HCT116 (cell line): Measurements from ENCODE around the gene SNTG2. TPM values are rescaled to one million over a fixed set of nuclear protein-coding genes. Genes with fewer than 3 reads are reported as not detected.

Experiments used
- ATAC-seq: fragments of 200-7000 bp; cut with Tn5 transposase; 2 replicates; pipeline ENCODE4 v1.9.1; 2020; ENCODE audit warnings: mild to moderate bottlenecking, moderate library complexity
- BruUV-seq: library from RNA; stranded (reverse); fragments of 400-500 nt; replicated peaks from 2 replicates; lab custom pipeline; 2021; lab: Mats Ljungman, UMichigan
- CTCF ChIA-PET: fragments of 300-600 bp; sonication (Branson Sonifier 250); formaldehyde crosslinking; loops from one replicate; lab custom pipeline; 2021; ENCODE audit warnings: antibody characterized with exemption; lab: Charles Lee
- POLR2A ChIA-PET: fragments of 300-600, 350-600 bp; sonication (Branson Sonifier 250); formaldehyde crosslinking; loops from one replicate; lab custom pipeline; 2021; ENCODE audit warnings: antibody characterized with exemption; lab: Charles Lee
- RAD21 ChIA-PET, 2 experiments: fragments of 300-600 bp; sonication (Branson Sonifier 250); formaldehyde crosslinking; loops; one replicate each; lab custom pipeline; 2023; ENCODE audit warnings: low total read pairs in 2 of 2; ENCODE audit not compliant: uncharacterized antibody in 2 of 2, unreplicated experiment in 2 of 2, low non-redundant PET in 1 of 2; lab: Charles Lee
- DNase-seq: peaks from one replicate; pipeline ENCODE4 v3.0.0-alpha.2; 2010; ENCODE audit warnings: low read depth, low spot score
- H2AFZ ChIP-seq: fragments of 200-600 bp; shearing (Covaris generic), sonication (generic); 2 replicates; pipeline ENCODE4 v1.6.1; 2017; ENCODE audit warnings: low read depth, mixed run types, mixed read lengths, antibody characterized with exemption, low read length; ENCODE audit not compliant: poor library complexity, severe bottlenecking
- H3K27ac ChIP-seq: 2 replicates; pipeline ENCODE4 v1.5.1; 2012; ENCODE audit warnings: low read depth, low read length
- H3K27me3 ChIP-seq: fragments of 200-600 bp; sonication (generic); 2 replicates; pipeline ENCODE4 v1.6.1; 2016; ENCODE audit warnings: mixed run types, low read length, mixed read lengths; ENCODE audit not compliant: insufficient read depth
- H3K36me3 ChIP-seq, 2 experiments: fragments of 200-500 bp in 1 of 2; fragments of 200-600 bp in 1 of 2; sonication (Bioruptor generic) in 1 of 2; sonication (generic) in 1 of 2; 2 replicates each; pipeline versions ENCODE4 v1.5.1 to v1.6.1; 2014 to 2016; ENCODE audit warnings: low read length in 2 of 2, inconsistent platforms in 1 of 2, mixed read lengths in 1 of 2, mixed run types in 1 of 2; ENCODE audit not compliant: insufficient read depth in 2 of 2, control insufficient read depth in 1 of 2
- H3K4me1 ChIP-seq, 2 experiments: fragments of 200-600 bp in 1 of 2; sonication (generic) in 1 of 2; 2 replicates each; pipeline versions ENCODE4 v1.5.1 to v1.6.1; 2012 to 2017; ENCODE audit warnings: low read length in 2 of 2, inconsistent platforms in 1 of 2, mild to moderate bottlenecking in 1 of 2, mixed read lengths in 1 of 2, mixed run types in 1 of 2, moderate library complexity in 1 of 2; ENCODE audit not compliant: insufficient read depth in 2 of 2, control insufficient read depth in 1 of 2
- H3K4me2 ChIP-seq: fragments of 200-600 bp; sonication (generic); 2 replicates; pipeline ENCODE4 v1.6.1; 2017; ENCODE audit warnings: mixed run types, low read length, mixed read lengths
- H3K4me3 ChIP-seq, 2 experiments: fragments of 200-600 bp in 1 of 2; sonication (generic) in 1 of 2; replicated peaks in 1 of 2; 2 replicates each; pipeline ENCODE4 v1.5.1; 2011 to 2016; ENCODE audit warnings: low read length in 2 of 2, control low read depth in 1 of 2, low read depth in 1 of 2, mild to moderate bottlenecking in 1 of 2, mixed read lengths in 1 of 2, mixed run types in 1 of 2
- H3K79me2 ChIP-seq: fragments of 200-600 bp; sonication (generic); 2 replicates; pipeline ENCODE4 v1.6.1; 2017; ENCODE audit warnings: mild to moderate bottlenecking, mixed run types, low read length, moderate library complexity, mixed read lengths; ENCODE audit not compliant: insufficient read depth
- H3K9ac ChIP-seq: fragments of 200-600 bp; sonication (generic); 2 replicates; pipeline ENCODE4 v1.6.1; 2016; ENCODE audit warnings: low read length, mixed read lengths
- H3K9me2 ChIP-seq: fragments of 200-600 bp; sonication (generic), shearing (Covaris generic); 2 replicates; pipeline ENCODE4 v1.6.1; 2017; ENCODE audit warnings: mixed run types, mild to moderate bottlenecking, moderate library complexity; ENCODE audit not compliant: insufficient read depth
- H3K9me3 ChIP-seq, 2 experiments: fragments of 200-500 bp in 1 of 2; fragments of 200-600 bp in 1 of 2; sonication (Bioruptor generic) in 1 of 2; sonication (generic) in 1 of 2; 2 replicates each; pipeline ENCODE4 v1.6.1; 2014 to 2017; ENCODE audit warnings: low read length in 2 of 2, mixed read lengths in 2 of 2, inconsistent platforms in 1 of 2, low read depth in 1 of 2, mild to moderate bottlenecking in 1 of 2, mixed run types in 1 of 2, moderate library complexity in 1 of 2; ENCODE audit not compliant: control insufficient read depth in 1 of 2, insufficient read depth in 1 of 2
- H4K20me1 ChIP-seq: fragments of 200-600 bp; sonication (generic), shearing (Covaris generic); 2 replicates; pipeline ENCODE4 v1.6.1; 2017; ENCODE audit warnings: mixed run types, mild to moderate bottlenecking, moderate library complexity; ENCODE audit not compliant: insufficient read depth
- ATF3 ChIP-seq: IDR thresholded peaks from 2 replicates; pipeline ENCODE4 v1.6.1; 2012
- CBX3 ChIP-seq: IDR thresholded peaks from 2 replicates; pipeline ENCODE4 v1.6.1; 2012; ENCODE audit warnings: low read depth
- CEBPB ChIP-seq: IDR thresholded peaks from 2 replicates; pipeline ENCODE4 v1.6.1; 2012; ENCODE audit warnings: low read depth
- EGR1 ChIP-seq: IDR thresholded peaks from 2 replicates; pipeline ENCODE4 v1.6.1; 2012; ENCODE audit warnings: low read depth
- EZH2 ChIP-seq: fragments of 200-600 bp; sonication (generic); IDR thresholded peaks from 2 replicates; pipeline ENCODE4 v1.6.1; 2017; ENCODE audit warnings: antibody characterized with exemption, mixed run types
- EZH2phosphoT487 ChIP-seq: fragments of 200-600 bp; IDR thresholded peaks from 2 replicates; pipeline ENCODE4 v1.6.1; 2018; ENCODE audit warnings: antibody characterized with exemption, borderline replicate concordance
- FOSL1 ChIP-seq: IDR thresholded peaks from 2 replicates; pipeline ENCODE4 v1.6.1; 2012; ENCODE audit warnings: low read depth
- JUND ChIP-seq: IDR thresholded peaks from 2 replicates; pipeline ENCODE4 v1.6.1; 2012
- MAX ChIP-seq: IDR thresholded peaks from 2 replicates; pipeline ENCODE4 v1.6.1; 2012
- POLR2A ChIP-seq: IDR thresholded peaks from 2 replicates; pipeline ENCODE4 v1.7.0; 2011; ENCODE audit warnings: borderline replicate concordance; ENCODE audit not compliant: insufficient read depth, insufficient read length; ENCODE audit errors: extremely low read depth
- POLR2AphosphoS5 ChIP-seq: IDR thresholded peaks from 2 replicates; pipeline ENCODE4 v1.6.1; 2011; ENCODE audit warnings: mild to moderate bottlenecking, low read depth, low read length, moderate library complexity
- RAD21 ChIP-seq: IDR thresholded peaks from 2 replicates; pipeline ENCODE4 v1.6.1; 2012; ENCODE audit warnings: low read depth, mild to moderate bottlenecking
- REST ChIP-seq: IDR thresholded peaks from 2 replicates; pipeline ENCODE4 v1.6.1; 2012; ENCODE audit warnings: low read depth
- SIN3A ChIP-seq: IDR thresholded peaks from 2 replicates; pipeline ENCODE4 v1.6.1; 2012; ENCODE audit warnings: low read depth
- SRF ChIP-seq: IDR thresholded peaks from 2 replicates; pipeline ENCODE4 v1.6.1; 2012; ENCODE audit warnings: low read depth
- ZBTB33 ChIP-seq: IDR thresholded peaks from 2 replicates; pipeline ENCODE4 v1.6.1; 2011; ENCODE audit warnings: mild to moderate bottlenecking, low read length, moderate library complexity; ENCODE audit not compliant: insufficient replicate concordance; ENCODE audit errors: extremely low read depth
- ZFX ChIP-seq: fragments of 450-650 bp; IDR thresholded peaks from 2 replicates; pipeline ENCODE4 v1.6.1; 2017
- ZNF274 ChIP-seq: fragments of 200-500 bp; sonication (Bioruptor generic); IDR thresholded peaks from 2 replicates; pipeline ENCODE4 v1.6.1; 2014; ENCODE audit warnings: mild to moderate bottlenecking, low read depth, low read length, inconsistent platforms
- intact Hi-C: fragments of 100-400 bp; cut with micrococcal nuclease; formaldehyde crosslinking; loops from 2 replicates; pipeline ENCODE4 v1.10.0; 2022
- total RNA-seq: library from RNA; stranded (reverse); gene quantifications from one replicate; pipeline ENCODE4 v1.2.1, GENCODE V29; 2021; ENCODE audit not compliant: unreplicated experiment

Gene SNTG2
- total RNA-seq, 1 experiment from 2014 or later: not detected

- Histone ChIP-seq H3K27ac (no peak overlapping the region), H3K27me3 (peaks cover 45% of the 10 kb centered on the region), H3K4me1 (no peaks in the 10 kb centered on the region), H3K79me2 (no peaks in the 10 kb centered on the region), H3K4me3 (no peak overlapping the region), H3K9me3 (no peaks in the 10 kb centered on the region), H3K9ac (no peak overlapping the region), H4K20me1 (no peaks in the 10 kb centered on the region; the same call in 1 of the 2 replicates), H3K36me3 (no peaks in the 10 kb centered on the region), H2AFZ (no peak overlapping the region), H3K4me2 (no peak overlapping the region), H3K9me2 (no peaks in the 10 kb centered on the region)
- ATAC-seq (no peak), DNase-seq (no peak)
- BruUV-seq: no TSS peak
- TF ChIP-seq ZNF274 (no peak), POLR2A (no peak), EGR1 (no peak), MAX (no peak), SIN3A (no peak), ZFX (no peak), FOSL1 (no peak), POLR2AphosphoS5 (no peak), CBX3 (no peak), ZBTB33 (no peak), CEBPB (no peak), ATF3 (no peak), JUND (no peak), EZH2phosphoT487 (no peak), SRF (no peak), REST (no peak), RAD21 (no peak), EZH2 (no peak)
- ChIA-PET RAD21 (no interaction called here), CTCF (interaction anchor here (0.6 kb wide), 1 partner anchor 58 kb away, joined by 3 read pairs; no protein-coding TSS in a partner anchor), POLR2A (no interaction called here)
- intact Hi-C loops: no loop called here
These were observed 110.3 kb downstream of the SNTG2 start for GRCh38 chr2:1060987-1061386.
